ENCODE data around the gene BCAS3.
"Not testable (repeated sequence)": the region's sequence is repeated elsewhere in the genome, so short reads cannot be mapped to it uniquely, and the experiment has no call there.

- not testable (repeated sequence) for TF ChIP-seq CTCF, POLR2A (IDR thresholded peaks at IDR 0.05)
Measured at GRCh38 chr17:61359513-61359912, 681.9 kb downstream of the BCAS3 start.

All from heart left ventricle (tissue), 13 donors.